NCI-H1694 (cell line): ENCODE results near the gene SLCO4A1.
"Not testable (repeated sequence)": the region's sequence is repeated elsewhere in the genome, so short reads cannot be mapped to it uniquely, and the experiment has no call there.

Experiments used
- DNase-seq: peaks from one replicate; lab custom pipeline; 2025; lab: John Stamatoyannopoulos, UW

The SLCO4A1 gene

DNA sequence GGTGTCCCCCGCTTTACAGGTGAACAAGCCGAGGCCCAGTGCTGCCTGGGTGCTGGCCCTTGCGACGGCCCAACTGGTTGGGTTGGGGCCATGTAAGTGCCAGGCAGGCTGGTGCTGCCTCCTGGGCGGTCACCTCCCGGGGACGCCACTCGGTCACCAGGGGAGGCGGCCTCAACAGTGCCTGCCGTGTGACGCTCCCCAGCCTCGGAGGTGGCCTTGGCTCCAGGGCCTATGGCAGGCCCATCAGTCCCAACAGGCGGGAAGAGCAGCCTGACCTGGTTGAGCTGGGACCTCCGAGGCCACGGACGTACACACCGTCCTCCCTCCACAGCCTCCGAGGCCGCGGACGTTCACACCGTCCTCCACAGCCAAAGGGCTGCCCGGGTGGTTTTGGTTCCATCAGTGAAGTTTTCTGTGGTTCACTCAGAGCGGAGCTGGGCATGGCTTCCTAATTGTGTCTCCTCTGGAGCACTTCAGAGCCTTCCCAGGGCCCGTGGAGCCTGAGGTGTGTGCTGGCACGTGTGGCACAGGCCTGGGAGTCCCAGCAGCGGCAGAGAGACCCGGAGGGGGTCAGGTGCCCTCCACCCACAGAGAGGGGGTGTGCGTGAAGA is 19.3 kb upstream of the SLCO4A1 start:
- no peak for DNase-seq

- no peak for DNase-seq
Measured at GRCh38 chr20:62623488-62624324, 18.6 kb upstream of the SLCO4A1 start.

DNA sequence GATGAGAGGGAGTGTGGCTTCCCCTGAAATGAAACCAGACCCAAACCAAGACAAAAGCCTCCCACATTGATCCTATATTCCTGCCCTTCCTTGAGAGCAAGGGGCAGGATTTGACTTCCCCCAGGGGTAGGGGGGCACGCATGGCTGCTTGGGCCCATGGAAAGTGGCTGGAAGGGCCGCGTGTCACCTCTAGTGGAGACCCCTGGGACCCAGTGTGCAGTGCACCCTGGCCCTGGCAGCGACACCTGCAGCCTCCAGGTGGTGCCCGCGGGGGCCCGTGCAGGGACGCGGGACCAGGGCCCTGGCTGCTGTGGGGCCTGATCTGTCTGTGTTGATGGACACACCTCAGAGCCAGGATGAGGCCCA is 18.0 kb upstream of the SLCO4A1 start:
- DNase-seq: no peak

DNA sequence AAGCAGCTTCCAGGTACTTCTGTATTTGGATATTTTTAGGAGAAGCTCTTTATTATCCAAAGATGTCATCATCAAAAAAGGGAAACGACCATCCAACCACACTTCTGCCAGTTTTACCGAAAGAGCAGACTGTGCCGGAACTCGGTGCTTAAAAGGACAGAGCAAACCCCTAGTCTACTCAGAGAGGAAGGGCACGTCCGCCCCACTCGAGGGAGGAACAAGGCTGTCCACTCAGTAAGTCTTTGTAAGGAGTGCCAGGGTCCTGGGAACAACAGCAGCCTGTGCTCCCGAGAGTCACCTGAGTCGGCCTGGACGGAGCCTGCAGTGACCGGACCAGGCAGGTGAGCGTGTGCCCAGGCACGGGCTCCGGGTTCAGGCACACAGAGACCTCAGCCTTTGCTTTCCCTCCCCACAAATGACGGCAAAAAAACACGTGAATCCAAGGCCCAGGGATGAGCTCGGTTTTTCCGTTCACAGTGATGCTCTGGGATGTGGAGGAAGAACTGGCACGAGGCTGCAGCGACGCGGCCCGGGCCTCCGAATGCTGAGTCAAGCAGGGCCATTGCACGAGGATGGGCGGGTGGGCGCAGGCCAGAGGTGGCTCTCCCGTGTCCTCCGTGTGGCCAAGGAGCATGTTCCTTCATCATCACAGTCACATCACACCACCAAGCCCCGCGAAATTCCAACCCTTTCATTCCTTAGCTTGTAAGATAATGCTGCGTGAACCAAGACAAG is 17.4 kb upstream of the SLCO4A1 start:
- no peak for DNase-seq

GRCh38 chr20:62625516-62625915 is 16.8 kb upstream of the SLCO4A1 start:
- DNase-seq: no peak

DNA sequence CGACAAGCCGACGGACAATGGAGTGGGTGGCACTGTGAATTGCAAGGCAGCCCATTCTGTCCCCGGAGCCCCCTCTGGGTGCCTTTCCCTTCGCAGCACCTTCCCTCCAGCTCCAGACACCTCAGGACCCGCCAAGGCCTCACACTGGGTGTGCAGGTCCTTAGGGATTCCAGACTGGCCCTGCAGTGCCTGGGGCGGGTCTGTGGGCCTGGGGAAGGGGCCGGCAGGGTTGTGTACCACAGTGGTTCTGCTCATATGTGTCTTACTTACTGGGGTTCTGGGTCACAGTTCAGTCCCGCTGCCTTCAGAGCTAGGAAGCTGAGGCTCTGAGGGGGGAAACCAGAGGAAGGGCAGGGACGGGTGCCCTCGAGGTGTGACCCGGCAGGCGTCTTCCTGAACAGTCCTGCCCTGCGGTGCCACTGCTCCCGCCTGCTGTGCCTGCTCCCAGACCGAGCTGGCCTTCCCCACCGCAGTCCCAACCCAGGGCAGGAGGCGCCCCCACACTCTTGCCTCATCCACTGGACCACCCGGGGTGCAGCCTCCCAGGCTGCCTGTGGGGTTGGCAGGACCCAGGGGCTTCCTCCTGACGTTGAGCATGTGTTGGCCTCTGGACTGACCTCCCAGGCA is 16.3 kb upstream of the SLCO4A1 start:
- no peak for DNase-seq

DNA sequence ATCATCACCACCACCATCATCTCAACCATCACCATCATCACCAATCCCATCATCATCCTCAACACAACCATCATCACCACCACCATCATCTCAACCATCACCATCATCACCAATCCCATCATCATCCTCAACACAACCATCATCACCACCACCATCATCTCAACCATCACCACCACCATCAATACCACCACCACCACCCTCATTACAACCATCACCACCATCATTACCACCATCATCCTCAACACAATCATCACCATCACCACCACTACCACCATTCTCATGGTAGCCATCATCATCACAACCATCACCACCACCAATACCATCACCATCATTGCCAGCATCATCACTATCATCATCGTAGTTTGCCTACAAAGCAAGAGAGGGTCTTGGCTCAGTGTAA is 14.9 kb upstream of the SLCO4A1 start:
- not testable (repeated sequence) for DNase-seq

- DNase-seq: no peak
Measured at GRCh38 chr20:62627901-62628612, 14.2 kb upstream of the SLCO4A1 start.

- no peak for DNase-seq
Measured at GRCh38 chr20:62628691-62629090, 13.6 kb upstream of the SLCO4A1 start.

DNA sequence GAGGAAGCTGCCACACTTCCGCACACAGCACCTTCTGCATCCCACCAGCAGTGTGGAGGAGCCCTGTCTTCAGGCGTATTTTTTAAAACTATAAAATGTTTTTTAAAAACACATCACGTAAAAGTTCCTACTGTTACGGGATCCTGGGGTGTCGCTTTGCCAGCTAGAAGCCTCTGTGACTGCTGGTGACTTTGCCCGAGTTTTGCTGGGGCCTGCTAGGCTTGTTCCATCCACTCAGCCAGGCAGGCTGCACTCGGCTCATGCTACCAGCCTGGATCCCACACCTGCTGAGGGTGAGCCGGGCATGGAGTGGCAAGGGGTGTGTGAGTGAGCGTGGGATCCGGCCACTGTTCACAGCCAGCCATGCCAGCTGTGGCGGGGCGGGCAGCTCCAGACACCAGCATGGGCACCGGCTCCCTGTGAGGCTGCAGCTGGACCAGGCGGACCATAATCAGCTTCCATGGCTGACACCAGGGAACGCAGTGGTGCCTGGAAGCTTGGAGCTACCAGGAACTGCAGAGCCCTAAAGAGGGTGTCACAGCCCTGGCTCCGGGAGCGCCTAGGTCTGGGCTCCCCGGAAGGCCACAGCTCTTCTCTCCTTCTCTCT is 12.3 kb upstream of the SLCO4A1 start:
- no peak for DNase-seq

GRCh38 chr20:62631336-62632308 is 10.7 kb upstream of the SLCO4A1 start:
- DNase-seq: no peak

GRCh38 chr20:62632575-62633090 is 9.7 kb upstream of the SLCO4A1 start:
- DNase-seq: no peak

GRCh38 chr20:62633598-62634329 is 8.5 kb upstream of the SLCO4A1 start:
- no peak for DNase-seq

- no peak for DNase-seq
Measured at GRCh38 chr20:62634330-62634967, 7.9 kb upstream of the SLCO4A1 start.

DNA sequence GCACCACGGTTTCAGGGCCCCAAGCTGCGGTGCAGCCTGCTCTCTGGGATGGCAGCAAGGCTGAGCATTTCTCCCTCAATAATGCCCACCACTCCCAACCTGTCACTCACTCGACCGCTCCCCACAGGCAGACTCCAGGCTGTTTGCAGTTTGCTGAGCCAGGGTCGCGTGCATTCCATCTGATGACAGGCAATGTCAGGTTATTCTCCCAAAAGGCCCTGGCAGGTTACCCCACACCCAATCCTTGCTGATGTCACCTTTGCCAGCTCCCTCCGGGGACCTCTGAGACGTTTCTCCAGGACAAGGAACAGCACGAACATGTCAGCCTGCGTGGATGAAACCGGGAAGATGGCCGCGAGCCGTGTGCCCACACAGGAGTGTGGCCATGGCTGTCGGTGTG is 7.1 kb upstream of the SLCO4A1 start:
- no peak for DNase-seq

- DNase-seq: no peak
Measured at GRCh38 chr20:62635852-62636251, 6.5 kb upstream of the SLCO4A1 start.

- no peak for DNase-seq
Measured at GRCh38 chr20:62636446-62636845, 5.9 kb upstream of the SLCO4A1 start.

- no peak for DNase-seq
Measured at GRCh38 chr20:62637110-62637509, 5.2 kb upstream of the SLCO4A1 start.

DNA sequence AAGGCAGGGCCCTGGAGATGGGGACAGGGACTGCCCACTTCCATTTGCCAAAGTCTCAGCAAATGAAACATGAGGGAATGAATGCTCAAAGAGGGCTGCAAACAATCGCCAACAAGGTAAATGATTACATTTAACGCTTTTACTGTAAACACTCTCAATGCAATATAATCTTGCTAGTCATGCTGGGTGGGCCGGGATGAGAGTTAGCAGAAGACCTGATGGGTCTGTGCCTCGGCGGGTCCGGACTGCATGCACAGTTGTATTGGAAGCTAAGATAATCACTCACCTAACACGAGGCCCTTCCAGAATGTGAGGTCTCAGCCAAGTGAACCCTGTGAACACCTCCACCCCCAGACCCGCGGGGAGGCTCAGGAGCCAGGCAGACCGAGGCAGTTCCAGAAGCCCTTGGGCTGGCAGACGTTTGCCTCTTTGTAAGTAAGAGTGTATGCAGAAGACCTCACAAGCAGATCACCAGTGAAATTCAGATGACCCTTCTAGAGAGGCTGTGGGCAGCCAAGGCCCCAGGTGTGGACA is 4.7 kb upstream of the SLCO4A1 start:
- no peak for DNase-seq
